Fibroblast of peridontal ligament (primary cell): ENCODE data around the gene RAB40B.
"Not testable (repeated sequence)": the region's sequence is repeated elsewhere in the genome, so short reads cannot be mapped to it uniquely, and the experiment has no call there.

Experiments used
- DNase-seq: peaks from one replicate; pipeline ENCODE4 v3.0.0-alpha.2; 2010; ENCODE audit errors: extremely low read depth

The RAB40B gene

DNA sequence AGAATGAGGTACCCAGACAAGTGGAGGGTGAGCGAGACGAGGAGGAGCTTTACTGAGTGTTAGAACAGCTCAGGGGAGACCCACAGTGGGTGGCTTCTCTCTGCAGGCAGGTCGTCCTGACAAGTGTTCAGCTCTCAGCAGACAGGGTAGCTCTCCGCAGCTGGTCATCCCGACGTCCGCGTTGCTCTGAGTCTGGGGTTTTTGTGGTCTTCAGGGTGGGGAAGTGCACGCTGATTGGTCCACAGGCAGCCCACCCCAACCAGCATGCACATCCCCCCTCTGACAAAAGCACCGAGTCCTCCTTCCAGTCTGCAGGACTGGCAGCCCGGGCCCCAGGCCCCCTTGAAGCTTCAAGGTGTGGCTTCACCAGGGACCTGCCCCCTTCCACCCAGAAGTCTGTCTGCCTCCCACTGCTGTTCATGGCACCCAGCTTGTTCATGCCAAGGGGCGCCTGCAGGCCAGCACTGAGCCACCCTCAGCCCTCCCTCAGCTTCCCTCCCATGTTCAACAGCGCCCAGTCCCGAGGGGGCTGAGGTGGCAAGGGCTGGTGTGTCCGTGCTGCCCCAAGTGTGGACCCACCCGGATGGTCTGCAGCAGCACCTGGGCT lies 30.4 kb downstream of the RAB40B start:
- no peak for DNase-seq

DNA sequence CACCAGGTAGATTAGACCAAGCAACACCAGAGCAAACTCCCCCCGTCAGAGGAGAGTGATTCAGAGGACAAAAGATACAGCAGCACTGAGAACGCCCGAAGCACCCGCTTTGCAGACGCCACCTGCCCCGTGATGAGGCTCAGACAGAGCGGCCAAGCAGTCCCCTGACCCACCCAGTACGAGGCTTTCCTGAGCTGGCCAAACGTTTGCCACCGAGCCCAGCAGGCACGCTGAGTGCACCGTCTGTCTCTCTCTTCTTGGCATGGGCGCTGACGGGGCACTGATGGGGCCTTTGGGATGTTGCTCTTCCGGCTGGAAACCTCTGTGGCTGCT lies 30.9 kb downstream of the RAB40B start:
- DNase-seq: no peak

- DNase-seq: no peak
Measured at GRCh38 chr17:82666931-82667667, 31.4 kb downstream of the RAB40B start.

GRCh38 chr17:82665891-82666290 lies 32.6 kb downstream of the RAB40B start:
- no peak for DNase-seq

- no peak for DNase-seq
Measured at GRCh38 chr17:82665217-82665616, 33.3 kb downstream of the RAB40B start.

- no peak for DNase-seq
Measured at GRCh38 chr17:82664701-82665182, 33.8 kb downstream of the RAB40B start.

- no peak for DNase-seq
Measured at GRCh38 chr17:82664276-82664575, 34.3 kb downstream of the RAB40B start.

DNA sequence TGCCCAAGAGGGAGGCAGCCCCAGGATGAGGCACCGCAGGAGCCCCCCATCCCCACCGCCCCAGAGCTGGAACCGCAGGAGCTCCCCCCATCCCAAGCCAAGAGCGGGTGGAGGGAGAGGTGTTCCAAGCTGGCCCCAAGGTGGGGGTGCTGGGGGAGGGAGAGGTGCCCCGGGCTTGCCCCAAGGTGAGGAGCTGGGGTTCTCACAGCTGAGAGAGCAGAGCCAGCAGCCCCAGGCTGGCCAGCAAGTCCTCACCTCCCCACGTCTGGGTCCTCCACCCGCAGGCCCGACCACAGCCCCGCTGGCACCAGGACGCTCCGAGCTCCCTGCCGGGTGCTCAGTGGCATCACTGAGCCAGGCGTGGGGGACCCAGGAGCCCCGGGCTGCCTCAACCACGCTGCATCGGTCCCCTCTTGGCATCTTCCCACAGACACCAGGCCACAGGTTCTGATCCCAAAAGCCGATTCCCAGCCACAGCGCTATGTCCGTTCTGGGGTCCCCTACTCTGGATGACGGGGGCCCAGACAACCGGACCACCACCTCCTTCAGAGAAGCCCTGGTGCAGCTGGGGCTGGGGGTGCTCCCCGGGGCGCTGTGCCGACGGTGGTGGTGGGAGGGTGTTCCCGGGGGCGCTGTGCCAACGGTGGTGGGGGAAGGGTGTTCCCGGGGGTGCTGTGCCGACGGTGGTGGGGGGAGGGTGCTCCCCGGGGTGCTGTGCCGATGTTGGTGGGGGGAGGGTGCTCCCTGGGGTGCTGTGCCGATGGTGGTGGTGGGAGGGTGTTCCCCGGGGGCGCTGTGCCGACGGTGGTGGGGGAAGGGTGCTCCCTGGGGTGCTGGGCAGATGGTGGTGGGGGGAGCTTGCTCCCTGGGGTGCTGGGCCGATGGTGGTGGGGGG lies 34.9 kb downstream of the RAB40B start:
- DNase-seq: no peak

DNA sequence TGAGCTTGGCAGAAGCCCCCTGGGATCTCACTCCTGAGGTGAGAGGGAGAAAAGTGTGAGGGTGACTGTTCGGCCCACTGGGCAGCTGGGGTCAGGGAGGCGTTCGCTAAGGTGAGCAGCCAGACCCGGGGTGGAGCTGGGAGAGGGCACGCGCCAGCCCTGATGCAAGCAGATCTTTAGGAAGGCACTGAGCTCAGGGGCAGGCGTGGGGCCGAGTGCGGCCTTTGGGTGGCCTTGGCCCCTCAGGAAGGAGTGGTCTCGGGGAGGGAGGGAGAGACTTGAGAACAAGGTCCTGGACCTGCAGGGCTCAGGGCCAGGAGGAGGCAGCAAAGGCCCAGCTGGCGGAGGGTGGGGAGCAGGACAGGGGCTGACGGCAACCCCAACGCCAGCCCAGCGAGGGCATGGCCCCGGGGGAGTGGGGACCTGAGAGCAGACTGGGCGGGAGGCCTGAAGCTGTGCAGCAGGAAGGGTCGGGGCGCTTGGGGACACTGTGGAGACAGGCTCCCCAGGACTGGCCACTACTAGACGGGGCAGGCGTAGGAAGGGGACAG lies 35.7 kb downstream of the RAB40B start:
- DNase-seq: no peak

DNA sequence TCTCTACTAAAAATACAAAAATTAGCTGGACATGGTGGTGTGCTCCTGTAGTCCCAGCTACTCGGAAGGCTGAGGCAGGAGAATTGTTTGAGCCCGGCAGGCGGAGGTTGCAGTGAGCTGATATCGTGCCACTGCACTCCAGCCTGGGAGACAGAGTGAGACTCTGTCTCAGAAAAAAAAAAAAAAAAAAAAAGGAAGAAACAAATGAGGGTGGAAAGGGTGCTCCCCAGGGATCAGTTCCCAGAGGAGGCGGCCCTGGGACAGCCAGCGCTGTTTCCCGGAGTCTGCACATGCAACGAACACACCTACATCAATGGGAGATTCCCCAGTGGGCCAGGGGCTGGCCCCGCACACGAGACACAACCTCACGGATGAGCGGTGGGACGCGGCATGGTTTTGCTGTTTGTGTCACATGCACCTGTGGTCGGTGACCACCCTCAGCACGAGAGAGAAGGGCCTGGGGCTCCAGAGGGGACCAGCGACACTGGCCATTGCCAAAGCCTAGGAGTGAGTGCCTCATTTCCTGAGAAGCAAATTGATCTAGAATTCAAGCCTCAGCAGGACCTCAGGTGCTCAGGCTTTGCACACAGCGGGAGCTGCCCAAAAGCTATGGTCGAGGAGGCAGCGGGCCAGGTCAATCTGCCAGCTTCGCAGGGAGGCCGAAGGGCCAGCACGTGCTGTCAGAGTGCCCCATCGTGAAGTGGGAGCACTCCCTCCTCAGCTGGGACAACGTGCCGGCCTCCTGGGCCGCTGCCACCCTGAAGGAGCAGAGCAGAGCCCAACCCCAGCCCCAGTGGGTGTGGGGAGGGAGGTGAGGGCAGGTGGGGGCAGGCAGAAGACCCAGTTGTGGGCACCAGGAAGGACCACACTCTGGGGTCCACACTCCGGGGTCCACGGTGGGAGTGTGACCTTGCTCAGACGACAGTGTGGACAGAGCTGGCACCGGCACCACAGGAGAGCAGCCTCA lies 36.5 kb downstream of the RAB40B start:
- no peak for DNase-seq

DNA sequence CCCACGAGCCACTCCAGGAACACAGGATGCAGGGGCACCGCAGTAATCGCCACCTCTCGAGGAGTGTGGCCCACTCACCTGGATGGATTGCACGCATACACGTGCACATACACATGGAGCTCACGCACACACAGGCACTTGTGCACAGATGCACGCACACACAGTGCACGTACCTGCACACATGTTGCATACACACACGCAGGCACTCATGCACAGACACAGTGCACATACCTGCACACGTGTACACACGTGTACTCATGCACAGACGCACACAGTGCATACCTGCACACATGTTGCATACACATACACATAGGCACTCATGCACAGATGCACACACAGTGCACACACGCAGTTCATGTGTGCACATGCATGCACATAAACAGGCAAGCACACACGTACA lies 38.6 kb downstream of the RAB40B start:
- no peak for DNase-seq

DNA sequence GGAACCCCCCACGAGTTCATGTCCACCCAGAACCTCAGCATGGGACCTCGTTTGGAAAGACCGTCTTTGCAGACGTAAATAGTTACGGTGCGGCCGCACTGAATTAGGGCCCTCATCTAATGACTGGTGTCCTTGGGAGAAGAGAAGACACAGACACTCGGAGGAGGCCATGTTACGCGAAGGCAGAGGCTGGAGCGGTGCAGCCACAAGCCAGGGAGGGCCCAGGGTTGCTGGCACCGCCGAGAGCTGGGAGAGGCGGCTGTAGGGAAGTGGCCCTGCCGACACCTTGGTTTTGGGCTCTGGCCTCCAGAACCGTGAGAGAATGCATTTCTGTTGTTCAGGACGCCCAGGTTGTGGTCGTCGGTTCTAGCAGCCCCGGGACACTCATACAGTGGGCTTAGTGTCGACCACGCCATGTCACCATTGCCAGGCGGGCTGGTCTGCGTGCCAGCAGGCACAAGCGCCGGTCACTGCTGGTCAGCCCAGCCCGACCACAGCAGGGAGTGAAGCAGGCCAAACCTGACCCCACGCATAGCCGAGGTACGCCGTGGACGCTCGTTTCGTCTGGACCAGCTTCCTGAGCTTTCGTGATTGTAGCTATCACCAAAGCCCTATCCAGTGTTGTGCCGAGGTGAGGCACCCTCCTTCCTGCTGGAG lies 39.6 kb downstream of the RAB40B start:
- no peak for DNase-seq

GRCh38 chr17:82658331-82658730 lies 40.2 kb downstream of the RAB40B start:
- DNase-seq: no peak

- no peak for DNase-seq
Measured at GRCh38 chr17:82657926-82658325, 40.6 kb downstream of the RAB40B start.

DNA sequence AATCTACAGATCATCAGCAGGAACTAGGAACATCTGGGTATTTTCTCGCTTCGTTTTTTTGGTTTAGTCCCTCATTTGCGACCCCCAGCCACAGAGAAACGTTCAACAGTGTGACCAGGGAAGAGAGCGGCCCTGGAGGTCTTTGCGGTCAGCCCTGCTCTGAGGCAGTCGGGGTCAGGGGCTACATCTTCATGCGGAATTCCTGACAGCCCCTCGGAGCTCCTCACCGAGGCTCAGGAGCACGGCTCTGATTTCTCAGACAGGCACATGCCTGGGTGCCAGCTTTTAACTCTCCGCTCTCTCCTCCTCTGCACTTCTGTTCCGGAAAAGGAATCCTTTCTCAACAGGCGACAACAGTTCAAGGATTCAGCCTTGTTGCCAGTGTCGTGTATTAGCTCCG lies 42.2 kb downstream of the RAB40B start:
- DNase-seq: no peak

DNA sequence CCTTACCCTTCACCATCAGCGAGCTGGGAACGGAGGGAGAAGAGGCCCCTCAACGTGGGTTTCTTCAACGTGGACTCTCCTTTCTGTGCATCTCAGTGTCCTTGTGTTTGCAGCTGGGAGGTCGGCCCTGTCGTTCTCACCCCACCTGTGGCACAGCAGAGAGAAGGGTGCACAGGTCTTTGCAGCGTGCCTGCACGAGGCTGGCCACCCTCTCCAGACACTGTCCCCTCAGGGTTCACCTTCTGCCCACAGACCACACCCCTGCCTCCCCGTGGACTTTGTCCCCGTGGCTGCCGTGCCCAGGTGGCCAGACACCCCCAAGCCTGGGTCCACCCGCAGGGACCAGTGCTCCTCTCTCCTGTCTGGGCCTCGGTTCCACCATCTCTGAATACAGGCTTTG lies 43.0 kb downstream of the RAB40B start:
- no peak for DNase-seq

DNA sequence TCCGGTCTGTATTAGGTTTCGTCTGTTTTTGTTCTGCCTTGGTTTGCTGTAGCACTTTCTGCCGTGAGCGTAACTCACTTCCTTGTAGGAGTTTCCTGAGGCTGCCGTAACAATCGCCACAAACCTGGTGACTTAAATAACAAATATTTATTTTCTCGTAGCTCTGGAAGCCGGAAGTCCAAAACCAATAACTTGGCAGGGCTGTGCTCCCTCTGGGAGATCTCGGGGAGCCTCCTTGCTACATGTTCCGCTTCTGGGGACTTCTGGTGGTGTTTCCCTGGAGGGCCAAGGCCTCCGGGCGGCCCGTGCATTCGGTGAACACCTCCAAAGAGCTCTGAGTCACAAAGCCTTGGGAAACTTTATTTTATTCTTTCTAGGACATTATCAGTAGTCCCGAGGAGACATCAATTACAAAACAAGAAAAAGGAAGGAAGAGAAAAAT lies 43.4 kb downstream of the RAB40B start:
- DNase-seq: no peak

- DNase-seq: not testable (repeated sequence)
Measured at GRCh38 chr17:82654611-82655010, 43.9 kb downstream of the RAB40B start.

GRCh38 chr17:82653651-82654528 lies 44.6 kb downstream of the RAB40B start:
- DNase-seq: no peak

GRCh38 chr17:82650723-82651122 lies 47.8 kb downstream of the RAB40B start:
- DNase-seq: no peak
